Posterior cingulate gyrus (tissue), 11 donors: ENCODE data around the gene GNA12.
A peak's percentile ranks its signal among the peaks of the same experiment; 100 is the strongest.

Source experiments
- DNase-seq, 10 donors: peaks; one replicate each; pipeline versions ENCODE4 v3.0.0 to v3.0.0-alpha.2; 2020 to 2021; ENCODE audit warnings: mixed read lengths in 3 of 10
- intact Hi-C: fragments of 100-400 bp; cut with DNase I; formaldehyde crosslinking; loops from one replicate; pipeline ENCODE4 v1.15.1; 2023

Gene GNA12

DNA sequence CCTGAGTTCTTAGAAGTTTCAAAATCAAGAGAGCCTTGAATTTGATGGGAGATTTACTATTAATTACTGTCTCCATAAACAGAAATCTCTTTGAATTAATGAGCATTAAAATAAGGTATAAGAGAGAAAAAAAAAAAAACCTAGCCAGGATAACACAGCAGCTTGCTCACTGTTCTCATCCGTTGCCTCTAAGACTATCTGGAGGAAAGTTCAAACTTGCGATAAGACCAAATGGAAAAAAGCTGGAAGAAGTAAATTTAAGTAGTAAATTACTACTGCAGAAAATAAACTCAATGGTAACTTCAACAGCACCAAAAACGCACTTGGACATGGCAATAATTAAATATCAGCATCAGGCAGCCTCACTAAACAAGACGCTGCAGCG is 36.7 kb downstream of the GNA12 start:
- DNase-seq: no peak
- intact Hi-C loops: no loop called here

DNA sequence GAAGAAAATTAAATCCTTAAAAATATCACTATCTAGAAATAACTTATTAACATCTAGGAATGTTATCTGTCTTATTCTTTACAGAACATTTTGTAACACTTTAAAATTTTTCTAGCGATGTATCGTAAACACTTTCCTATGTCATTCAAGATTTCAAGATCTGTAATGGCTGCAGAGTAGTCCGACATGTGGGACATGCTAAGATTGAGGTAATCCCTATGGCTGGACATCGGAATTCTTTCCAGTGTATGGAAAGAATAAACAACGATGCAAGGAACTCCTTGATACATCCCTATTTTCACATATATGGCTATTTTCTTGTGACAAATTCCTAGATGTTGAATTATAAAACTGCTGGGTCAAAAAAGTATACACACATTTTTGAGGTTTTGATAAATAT is 37.5 kb downstream of the GNA12 start:
- DNase-seq: no peak
- intact Hi-C loops: no loop called here

DNA sequence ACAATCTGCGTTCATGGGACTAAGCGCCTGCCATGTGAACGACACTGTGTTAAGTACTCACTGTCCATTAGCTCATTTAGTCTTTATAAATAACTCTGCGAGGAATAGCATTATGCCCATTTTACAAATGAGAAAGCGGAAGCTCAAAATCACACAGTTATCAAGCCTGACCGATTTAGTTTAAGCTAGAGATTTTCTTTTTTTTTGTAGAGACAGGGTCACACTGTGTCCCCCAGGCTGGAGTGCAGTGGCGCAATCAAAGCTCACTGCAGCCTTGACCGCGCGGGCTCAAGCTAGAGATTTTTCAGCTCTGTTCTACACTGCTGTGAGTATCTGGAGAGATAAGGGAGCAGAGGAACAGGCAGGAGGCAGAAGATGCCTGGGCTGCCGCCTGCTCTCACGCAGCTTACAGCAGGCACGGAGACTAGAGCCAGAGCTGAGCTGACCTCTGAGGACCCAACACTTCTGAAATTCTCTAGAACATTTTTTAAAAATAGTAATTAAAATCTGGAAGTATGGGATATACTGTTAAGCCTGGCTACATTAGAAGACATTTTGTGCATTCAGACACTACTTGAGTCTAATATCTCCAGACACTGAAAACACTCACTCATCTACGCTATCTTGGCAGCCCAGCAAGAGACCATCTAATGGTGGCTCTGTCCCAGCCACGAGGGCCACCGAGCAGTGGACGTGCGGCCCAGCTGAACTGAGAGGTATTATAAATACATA is 38.7 kb downstream of the GNA12 start:
- DNase-seq: peak in 1 of 10 donors; percentile 63
- intact Hi-C loops: no loop called here

DNA sequence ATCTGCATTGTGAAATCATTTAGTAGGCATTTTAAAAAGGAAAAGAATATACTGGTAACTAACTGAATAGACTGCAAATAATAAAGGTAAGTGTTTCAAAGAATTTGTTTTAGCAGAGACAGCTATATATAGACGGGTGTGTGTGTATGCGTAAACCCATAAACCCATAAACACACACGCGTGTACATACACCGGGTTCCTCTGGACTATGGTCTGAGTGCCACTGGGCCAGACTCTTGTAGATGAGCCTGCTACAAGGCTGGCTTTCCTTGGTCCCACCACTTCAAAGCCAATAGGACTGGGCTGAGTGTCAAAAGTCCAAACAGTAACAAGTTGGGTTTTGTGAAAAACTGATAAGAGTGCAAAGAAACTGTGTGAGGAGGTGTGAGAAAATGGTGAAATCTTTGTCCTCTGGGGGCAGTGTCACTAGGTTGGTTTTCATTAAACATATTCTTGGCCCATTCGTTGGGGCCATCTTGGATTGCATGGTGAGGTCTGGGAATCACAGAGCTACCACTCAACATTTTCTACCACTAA is 39.8 kb downstream of the GNA12 start:
- DNase-seq: no peak
- intact Hi-C loops: no loop called here

DNA sequence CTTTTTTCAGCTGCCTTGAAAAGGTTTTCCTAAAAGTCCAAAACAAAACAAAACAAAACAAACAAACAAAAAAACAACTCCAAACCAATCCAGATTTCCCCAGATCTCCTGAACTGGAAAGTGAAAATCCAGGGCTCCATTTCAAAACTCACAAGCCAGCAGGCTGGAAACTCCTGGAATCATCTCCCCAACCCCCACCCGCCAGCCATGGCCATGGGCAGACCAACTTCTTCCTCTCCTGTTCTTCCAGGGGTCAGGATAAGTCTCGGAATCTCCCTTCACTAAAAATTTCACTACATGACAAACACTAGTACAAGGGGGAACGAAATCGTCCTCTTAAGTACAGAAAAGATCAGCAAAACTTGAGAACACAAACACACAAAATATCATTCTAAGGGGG is 40.4 kb downstream of the GNA12 start:
- DNase-seq: no peak
- intact Hi-C loops: no loop called here

DNA sequence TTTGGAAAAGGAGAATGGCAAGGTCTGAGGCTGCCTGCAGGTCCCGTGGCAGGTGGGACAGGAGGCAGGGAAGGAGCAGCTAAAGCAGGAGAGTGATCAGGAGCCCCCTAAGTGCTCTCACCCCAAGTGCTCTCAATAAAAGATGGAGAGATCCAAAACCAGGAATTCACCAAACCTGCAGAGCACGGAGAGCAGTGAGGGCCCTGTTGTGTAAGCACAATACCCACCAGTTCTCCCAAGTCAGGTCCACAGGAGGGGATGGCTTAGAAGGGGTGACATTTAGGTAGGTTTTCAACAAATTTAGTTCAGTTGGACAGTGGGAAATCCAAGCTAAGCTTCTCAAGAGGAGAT is 40.8 kb downstream of the GNA12 start:
- intact Hi-C loops: no loop called here
- peak in 1 of 10 donors; percentile 49 for DNase-seq

DNA sequence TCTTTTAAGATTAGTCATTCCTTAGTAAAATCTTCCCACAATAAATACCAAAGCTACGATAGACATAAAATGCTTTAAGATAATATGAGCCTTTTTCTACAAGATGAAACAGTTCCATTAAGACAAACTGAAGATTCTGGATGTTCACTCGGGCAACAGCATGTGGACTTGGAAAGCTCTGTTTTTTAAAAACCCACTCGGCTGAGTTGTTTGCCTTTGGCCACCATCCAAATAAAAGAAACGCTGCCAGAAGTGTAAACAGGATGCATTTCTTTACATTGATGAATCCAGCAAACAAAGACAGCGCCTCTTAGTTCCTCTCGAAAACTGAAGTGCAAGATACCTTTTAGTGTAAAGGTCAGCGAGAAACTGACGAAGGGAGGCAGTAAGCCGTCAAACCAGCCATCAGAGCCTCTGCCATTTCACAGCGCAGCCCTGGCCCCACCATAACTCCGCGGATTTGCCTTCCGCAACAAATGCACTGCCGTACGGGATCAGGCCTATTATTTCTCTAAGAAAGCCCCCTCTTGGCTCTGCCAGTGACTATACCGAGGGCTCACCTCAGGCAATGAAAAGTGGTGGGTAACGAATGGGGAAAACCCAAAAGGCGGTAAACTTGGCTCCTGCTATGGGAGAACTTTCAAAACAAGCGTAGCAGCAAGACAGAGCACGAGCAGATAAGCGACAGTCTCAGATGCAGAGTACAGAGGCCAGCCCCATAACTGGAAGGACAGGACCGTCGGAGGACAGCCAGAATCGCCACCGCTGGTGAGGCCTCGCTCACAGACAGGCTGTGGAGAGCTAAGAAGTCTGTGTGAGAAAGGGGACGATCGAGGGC is 41.4 kb downstream of the GNA12 start:
- intact Hi-C loops: no loop called here
- DNase-seq: no peak

DNA sequence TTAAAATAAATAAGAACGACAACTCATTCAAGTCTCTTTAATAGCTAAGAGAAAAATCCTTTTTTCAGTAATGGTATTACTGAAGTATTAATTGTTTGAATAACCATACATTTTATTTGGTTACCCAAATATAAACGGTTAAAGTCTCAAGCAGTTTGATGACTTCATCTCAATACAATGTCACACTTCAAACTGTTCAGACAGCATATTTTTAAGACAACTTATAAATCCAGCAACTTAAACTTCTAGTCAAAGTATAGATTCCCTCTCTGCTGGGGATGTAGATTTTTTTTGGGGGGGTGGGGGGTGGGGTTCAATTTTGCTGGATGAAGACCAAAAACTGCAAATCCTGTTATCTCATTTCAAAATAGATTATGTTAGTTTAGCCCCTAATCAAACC is 42.0 kb downstream of the GNA12 start:
- intact Hi-C loops: no loop called here
- no peak for DNase-seq

DNA sequence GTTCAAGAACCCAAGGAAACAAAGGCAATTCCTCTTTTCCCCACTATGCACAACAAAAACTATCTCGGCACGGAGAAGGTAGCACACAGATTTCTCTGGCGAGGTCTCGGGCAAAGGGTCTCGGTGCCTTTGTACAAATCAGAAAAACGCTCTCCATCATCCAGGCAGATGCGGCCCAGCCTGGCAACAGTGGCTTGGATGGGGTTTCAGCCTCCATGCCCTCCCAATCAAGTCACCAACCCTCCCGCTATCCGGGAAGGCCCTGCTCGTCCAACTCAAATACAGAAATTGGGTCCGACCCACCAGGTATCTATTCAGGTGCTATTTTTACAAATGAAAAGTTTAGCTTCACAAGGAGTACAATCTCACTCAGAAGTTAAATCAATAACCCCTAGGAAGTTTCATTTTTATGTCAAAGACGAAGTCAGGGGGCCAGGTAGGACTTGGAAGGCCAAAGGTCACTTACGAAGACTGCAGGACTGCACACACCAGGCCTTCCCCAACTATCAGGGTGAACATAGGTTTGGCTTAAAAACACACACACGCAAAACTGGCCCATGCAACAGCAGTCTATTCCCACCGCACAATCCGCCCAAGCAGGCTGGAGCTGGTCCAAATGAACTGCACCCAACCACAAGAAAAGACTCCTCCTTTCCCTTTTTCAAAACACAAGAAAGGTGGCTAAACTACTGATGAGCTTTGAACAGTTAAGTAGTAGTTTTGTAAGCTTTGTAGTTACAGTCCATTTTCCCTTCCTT is 43.0 kb downstream of the GNA12 start:
- peak in 1 of 10 donors; percentile 80 for DNase-seq
- intact Hi-C loops: no loop called here

DNA sequence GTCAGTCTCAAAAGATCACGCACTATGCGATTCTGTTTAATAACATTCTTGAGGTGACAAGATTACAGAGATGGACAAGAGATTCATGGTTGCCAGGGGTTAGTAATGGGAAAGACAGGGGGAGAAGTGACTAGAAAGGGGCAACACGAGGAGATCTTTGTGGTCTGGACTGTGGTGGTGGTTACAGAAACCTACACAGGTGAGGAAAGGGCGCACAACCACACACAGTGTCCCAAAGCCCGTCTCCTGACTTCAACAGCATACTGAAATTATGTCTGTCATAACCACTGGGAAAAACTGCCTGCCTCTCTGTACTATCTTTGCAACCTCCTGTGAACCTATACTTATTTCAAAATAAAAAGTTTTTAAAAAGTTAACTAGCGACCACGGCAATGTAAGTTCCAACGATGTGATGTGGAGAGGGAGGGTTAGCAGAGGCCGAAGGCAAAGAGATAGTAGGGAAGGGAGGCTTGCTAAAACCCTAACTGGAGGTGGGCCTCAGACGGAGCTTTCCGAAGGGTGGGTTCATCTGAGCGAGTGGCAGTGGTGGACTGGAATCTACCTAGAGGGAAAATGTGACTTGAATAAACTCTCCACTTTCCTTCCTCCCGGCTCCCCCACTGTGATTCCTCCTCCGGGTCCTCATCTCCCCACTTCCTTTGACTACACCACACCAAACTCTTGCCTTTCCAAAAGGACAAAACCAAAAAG is 43.7 kb downstream of the GNA12 start:
- intact Hi-C loops: no loop called here
- DNase-seq: peak in 1 of 10 donors; percentile 76

DNA sequence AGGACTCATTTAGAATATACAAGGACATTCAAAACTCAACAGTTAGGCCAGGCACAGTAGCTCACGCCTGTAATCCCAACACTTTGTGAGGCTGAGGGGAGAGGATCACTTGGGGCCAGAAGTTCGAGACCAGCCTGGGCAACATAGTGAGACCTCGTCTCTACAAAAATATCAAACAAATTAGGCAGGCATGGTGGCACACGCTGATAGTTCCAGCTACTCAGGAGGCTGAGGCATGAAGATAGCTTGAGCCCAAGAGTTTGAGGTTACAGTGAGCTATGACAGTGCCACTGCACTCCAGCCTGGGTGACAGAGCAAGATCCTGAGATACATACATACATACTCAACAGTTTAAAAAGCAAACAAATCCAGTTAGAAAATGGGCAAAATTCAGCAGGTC is 44.9 kb downstream of the GNA12 start:
- intact Hi-C loops: no loop called here
- no peak for DNase-seq

DNA sequence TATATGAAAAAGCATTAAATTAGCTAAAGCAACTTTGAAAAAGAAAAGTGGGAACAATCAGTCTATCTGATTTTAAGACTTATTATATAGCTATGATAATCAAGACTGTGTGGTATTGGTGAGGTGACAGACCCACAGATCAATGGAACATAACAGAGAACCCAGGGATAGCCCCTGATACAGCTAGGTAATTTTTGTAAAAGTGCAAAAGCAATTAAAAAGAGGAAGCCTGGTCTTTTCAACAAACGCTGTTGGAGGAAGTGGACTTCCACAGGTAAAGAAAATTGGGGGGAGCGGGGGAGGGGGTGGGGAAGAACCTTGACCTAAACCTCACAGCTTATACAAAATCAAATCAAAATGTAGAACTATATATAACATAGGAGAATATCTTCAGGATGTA is 45.4 kb downstream of the GNA12 start:
- intact Hi-C loops: no loop called here
- DNase-seq: no peak

DNA sequence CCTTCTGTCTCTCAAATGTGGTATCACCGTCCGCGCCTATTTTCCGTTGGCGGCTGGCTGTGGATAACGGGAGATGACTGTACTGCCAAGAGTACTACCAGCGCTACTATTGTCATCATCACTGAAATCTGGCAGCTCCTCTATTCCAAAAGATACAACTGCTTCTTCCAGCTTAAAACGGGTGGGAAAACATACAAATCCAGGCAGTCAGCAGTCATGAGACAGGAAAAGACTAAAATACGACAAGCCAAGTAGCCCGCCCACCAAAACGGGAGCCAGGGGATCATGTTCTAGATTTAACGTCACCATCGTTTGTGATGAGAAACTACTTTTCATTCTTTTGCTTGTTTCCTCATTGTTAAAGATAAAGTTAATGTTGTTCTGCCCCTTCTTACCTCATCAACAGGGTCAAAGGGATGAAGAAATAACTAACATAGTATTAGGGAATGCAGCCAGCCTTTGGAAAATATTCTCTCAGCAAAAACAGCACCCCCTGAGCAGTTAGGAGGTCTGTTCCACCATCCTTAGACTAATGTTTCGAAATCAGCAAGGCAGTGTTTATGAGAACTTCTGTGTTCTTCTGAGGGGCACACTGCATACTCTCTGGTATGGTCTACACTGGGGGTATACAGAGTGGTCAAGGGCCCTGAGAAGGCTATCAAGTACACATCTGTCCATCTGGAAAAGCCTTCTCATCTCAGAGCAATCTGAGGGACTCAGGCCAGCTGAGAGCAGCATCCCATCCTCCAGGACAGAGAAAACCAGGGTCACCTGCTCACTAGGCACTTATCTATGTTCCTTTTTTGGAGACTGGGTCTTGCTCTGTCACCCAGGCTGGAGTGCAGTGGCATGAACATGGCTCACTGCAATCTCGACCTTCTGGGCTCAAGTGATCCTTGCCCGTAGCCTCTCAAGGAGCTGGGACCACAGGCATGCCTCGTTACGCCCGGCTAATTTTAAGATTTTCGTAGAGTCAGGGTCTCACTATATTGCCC is 47.5 kb downstream of the GNA12 start:
- intact Hi-C loops: no loop called here
- peak in 4 of 10 donors; percentile 27 to 84 (median 38) for DNase-seq

DNA sequence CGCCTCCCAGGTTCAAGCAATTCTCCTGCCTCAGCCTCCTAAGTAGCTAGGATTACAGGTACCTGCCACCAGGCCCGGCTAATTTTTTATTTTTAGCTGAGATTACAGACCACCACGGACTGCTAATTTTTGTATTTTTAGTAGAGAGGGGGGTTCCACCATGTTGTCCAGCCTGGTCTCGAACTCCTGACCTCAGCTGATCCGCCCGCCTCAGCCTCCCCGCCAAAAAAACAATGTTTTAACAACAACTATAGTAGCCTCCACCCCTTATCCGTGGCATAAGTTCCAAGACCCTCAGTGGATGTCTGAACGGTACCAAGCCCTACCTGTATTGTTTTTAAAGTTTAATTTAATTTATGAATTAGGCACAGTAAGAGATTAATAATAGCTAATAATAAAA is 48.2 kb downstream of the GNA12 start:
- DNase-seq: no peak
- intact Hi-C loops: no loop called here

DNA sequence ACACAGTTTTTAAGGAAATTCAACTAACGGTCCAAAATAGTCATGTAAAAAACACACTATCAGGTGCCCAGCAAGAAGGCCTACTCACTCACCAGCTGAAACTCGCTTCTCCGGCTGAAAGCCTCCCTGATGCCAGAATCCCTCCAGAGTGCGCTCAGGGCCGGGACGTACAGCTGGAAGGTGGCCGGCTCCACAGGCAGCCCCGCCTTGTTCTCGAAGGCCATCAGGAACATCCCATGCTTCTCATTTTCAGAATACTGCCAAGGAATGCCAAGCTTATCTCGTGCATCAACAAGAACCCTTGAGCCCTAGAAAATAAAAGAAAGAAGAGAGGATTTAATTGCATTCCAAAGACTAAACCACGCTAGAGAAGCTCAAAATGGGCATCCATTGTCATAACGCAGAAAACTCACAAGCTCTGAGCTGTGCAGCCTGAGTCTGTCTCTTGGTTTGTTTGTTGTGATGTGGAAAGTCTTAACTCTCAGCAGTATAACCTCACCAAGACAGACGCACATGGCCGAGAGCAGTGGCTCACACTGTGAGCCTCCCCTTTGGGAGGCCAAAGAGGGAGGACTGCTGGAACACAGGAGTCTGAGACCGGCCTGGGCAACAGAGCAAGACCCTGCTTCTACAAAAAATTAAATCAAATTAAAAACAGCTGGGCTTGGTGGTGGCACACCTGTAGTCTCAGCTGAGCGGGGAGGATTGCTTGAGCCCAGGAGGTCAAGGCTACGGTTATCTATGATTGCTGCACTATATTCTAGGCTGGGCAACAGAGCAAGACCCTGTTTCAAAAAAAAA is 49.1 kb downstream of the GNA12 start:
- intact Hi-C loops: no loop called here
- peak in 1 of 10 donors; percentile 60 for DNase-seq

DNA sequence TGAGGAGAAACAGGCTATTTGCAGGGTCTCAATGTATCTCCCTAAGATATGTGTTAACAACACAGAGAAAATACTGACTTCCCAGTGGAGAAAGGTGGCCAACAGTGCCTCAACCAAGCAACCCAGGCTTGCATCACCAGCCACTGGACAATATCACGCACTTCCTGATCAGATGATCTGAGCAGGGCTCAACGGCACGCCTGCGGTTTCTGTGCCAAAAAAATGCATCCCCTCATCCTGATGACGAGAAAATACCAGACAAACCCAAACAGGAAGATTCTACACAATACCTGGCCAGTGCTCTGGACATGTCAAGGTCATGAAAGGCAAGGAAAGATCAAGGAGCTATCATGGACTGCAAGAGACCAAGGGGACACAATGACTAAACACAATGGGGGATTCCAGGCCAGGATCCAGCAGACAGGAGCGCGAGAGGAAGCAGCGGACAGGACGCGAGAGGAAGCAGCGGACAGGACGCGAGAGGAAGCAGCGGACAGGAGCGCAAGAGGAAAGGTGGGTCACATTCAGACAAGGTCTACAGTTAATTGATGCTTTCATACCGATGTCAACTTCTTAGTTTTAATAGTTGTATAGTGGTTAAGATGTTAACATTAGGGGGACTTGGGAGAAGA is 51.1 kb downstream of the GNA12 start:
- DNase-seq: no peak
- intact Hi-C loops: no loop called here

DNA sequence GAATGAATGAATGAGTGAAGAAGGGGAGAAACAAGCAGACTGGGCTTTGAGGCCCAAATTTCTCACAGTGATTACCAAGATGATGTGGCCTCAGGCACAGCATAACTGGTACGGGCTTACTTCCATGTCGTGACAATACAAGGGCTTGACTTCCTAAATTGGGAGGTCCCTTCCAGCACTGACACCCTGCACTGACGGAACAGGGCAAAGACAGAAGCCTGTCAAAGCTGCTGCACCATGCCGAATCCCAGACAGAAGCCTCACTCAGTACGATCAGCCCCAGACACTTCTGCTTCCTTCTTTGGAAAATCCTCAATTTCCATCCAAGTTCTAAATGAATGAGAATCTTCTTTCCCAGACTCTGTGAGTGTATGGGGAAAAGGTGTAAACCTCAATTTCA is 51.9 kb downstream of the GNA12 start:
- DNase-seq: no peak
- intact Hi-C loops: no loop called here

DNA sequence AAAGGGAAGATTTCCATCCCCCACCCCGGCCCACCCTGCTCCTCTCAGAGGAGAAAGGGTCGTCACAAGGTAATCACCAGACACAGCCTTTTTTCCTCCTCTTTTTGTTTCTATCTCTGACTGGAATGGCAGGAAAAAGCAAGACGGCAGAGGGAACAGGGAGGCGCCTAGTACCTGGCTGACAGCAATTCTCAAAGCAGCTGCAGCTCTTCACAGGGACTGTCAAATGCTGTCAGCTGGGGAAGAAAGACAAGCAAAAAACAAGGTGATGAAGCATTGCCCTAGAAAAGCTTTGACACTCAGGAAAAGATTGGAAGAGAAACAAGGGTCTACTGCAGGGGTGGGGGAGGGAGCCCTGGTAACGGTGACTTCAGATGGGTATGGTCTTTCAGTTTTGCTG is 52.7 kb downstream of the GNA12 start:
- intact Hi-C loops: no loop called here
- DNase-seq: no peak
